Gastrocnemius medialis (tissue), 4 donors: ENCODE results near the gene OTUD7B.

Experiments used
- CTCF ChIP-seq, 5 experiments: fragments of 450-650 bp in 3 of 5; fragments of 200-600 bp in 2 of 5; sonication (generic) in 2 of 5; IDR thresholded peaks in 4 of 5; conservative IDR thresholded peaks in 1 of 5; 1 replicate in 4 of 5; 2 replicates in 1 of 5; pipeline ENCODE4 v1.5.1; 2016 to 2019; ENCODE audit warnings: antibody characterized with exemption in 5 of 5, mild to moderate bottlenecking in 3 of 5, moderate library complexity in 3 of 5
- POLR2A ChIP-seq, 2 donors: fragments of 450-650 bp; IDR thresholded peaks; one replicate each; pipeline ENCODE4 v1.6.1; 2017; ENCODE audit warnings: antibody characterized with exemption in 2 of 2, mild to moderate bottlenecking in 2 of 2, moderate library complexity in 2 of 2

- no peak for TF ChIP-seq CTCF (IDR thresholded peaks at IDR 0.05 in 4 of 5, conservative IDR thresholded peaks at IDR 0.05 in 1 of 5)
- no peak for TF ChIP-seq POLR2A (IDR thresholded peaks at IDR 0.05)
These were observed 16.8 kb downstream of the OTUD7B start for GRCh38 chr1:149993764-149994163.
